Measurements from ENCODE around the gene MGRN1.
A peak's percentile ranks its signal among the peaks of the same experiment; 100 is the strongest.
"Not testable (repeated sequence)": the region's sequence is repeated elsewhere in the genome, so short reads cannot be mapped to it uniquely, and the experiment has no call there.

MGRN1 gene

GRCh38 chr16:4734730-4735535 lies 110.3 kb downstream of the MGRN1 start:
- DNase-seq (ENCODE audit: low spot score) = peak; percentile 80

GRCh38 chr16:4736546-4736945 lies 111.9 kb downstream of the MGRN1 start:
- DNase-seq (ENCODE audit: low spot score) = no peak

- no peak for DNase-seq (ENCODE audit: low spot score)
Observed at GRCh38 chr16:4737545-4737944, 112.9 kb downstream of the MGRN1 start.

GRCh38 chr16:4738370-4738769 lies 113.7 kb downstream of the MGRN1 start:
- not testable (repeated sequence) for DNase-seq (ENCODE audit: low spot score)
